Measurements from ENCODE around the gene AKR1C8.
"Not testable (repeated sequence)": the region's sequence is repeated elsewhere in the genome, so short reads cannot be mapped to it uniquely, and the experiment has no call there.

Gene AKR1C8

GRCh38 chr10:5165738-5166137, 19.2 kb downstream of the AKR1C8 start:
- DNase-seq: no peak

- DNase-seq: no peak
These were observed 21.5 kb downstream of the AKR1C8 start for GRCh38 chr10:5163487-5163886.

GRCh38 chr10:5159126-5159525, 25.8 kb downstream of the AKR1C8 start:
- DNase-seq: no peak

- DNase-seq: no peak
These were observed 27.4 kb downstream of the AKR1C8 start for GRCh38 chr10:5157501-5157900.

- DNase-seq: no peak
These were observed 29.0 kb downstream of the AKR1C8 start for GRCh38 chr10:5155951-5156350.

DNA sequence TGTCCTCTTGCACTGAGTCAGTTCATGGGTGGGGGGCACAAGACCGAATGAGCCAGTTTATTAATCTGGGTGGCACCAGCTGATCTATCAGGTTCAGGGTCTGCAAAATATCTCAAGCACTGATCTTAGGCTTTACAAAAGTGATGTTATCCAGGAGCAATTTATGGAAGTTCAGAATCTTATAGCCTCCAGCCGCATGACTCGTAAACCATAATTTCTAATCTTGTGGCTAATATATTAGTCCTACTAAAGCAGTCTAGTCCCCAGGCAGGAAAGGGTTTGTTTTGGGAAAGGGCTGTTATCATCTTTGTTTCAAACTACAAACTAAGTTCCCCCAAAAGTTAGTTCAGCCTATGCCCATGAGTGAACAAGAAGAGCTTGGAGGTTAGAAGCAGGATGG, 33.9 kb downstream of the AKR1C8 start:
- no peak for DNase-seq

GRCh38 chr10:5148678-5149032, 36.3 kb downstream of the AKR1C8 start:
- no peak for DNase-seq

DNA sequence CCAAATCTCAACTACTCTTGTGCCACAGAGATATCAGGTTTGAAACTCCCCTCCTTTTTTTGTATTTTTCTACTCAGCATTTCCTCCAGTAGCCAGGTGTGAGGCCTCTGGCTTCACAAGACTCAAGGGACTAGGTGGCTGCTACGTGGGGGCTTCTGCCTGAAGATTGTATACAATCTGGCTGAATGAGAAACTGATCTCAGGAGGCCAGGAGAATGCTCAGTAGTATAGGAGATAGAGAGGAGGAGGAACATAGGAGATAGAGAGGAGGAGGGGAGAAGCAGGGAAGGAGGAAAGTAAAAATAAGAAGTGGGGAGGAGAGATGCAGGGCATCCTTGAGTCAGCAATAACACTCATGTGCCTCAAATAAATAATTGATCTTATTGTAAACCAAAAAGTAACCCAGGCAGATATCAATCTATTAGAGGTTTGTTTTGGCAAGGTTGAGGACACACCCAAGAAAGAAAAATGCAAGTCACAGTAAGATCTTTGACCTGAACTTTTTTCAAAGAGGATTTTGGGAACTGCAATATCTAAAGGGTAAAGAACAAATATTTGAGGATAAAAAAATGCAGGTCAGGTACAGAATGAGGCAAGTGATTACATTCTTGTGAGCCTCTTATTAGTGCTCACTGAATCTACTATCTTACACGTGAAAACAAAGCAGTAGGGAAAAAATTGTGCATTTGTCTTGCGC, 36.8 kb downstream of the AKR1C8 start:
- DNase-seq: no peak

- no peak for DNase-seq
These were observed 37.5 kb downstream of the AKR1C8 start for GRCh38 chr10:5147255-5147980.

GRCh38 chr10:5146920-5147254, 38.1 kb downstream of the AKR1C8 start:
- no peak for DNase-seq

DNA sequence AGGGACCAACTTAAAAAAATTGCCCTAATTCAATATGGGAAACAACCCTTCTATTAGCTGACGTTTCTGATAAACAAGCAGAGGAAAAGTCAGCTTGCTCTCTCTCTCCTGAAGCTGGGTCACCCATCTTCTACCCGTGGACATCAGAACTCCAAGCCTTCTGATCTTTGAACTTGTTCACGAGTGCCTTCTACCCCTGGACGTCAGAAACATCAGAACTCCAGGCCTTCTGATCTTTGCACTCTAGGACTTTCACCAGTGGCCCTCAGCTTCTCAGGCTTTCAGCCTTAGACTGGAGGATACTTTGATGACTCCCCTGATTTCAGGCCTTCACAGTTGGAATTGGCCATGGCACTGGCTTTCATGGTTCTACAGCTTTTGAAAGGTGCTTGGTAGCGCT, 41.8 kb downstream of the AKR1C8 start:
- no peak for DNase-seq

- no peak for DNase-seq
These were observed 42.8 kb downstream of the AKR1C8 start for GRCh38 chr10:5142199-5142598.

- DNase-seq: not testable (repeated sequence)
These were observed 47.3 kb downstream of the AKR1C8 start for GRCh38 chr10:5137699-5138098.

DNA sequence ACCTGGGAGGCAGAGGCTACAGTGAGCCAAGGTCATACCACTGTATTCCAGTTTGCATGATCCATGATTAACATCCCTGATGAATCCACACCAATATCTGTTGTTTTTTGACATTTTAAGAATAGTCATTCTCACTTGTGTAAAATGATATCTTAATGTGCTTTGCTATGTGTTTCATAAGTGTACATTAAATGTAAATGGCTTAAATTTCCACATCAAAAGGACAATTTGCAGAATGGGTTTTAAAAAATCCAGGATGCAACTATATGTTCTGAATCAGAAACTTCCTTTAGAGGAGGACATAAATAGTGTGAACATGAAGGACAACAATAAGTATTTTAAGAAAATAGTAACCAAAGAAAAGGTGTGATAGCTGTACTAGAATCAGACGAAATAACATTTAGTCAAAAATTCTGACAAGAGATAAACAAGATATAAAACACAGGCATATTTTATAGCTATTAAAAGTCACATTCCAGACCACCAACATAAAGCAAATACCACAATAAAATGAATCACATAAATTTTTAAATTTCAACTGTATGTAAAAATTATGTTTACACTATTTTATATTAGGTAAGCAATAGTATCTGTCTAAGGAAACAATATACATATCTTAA, 48.4 kb downstream of the AKR1C8 start:
- no peak for DNase-seq

- DNase-seq: no peak
These were observed 49.4 kb downstream of the AKR1C8 start for GRCh38 chr10:5135581-5135980.

DNA sequence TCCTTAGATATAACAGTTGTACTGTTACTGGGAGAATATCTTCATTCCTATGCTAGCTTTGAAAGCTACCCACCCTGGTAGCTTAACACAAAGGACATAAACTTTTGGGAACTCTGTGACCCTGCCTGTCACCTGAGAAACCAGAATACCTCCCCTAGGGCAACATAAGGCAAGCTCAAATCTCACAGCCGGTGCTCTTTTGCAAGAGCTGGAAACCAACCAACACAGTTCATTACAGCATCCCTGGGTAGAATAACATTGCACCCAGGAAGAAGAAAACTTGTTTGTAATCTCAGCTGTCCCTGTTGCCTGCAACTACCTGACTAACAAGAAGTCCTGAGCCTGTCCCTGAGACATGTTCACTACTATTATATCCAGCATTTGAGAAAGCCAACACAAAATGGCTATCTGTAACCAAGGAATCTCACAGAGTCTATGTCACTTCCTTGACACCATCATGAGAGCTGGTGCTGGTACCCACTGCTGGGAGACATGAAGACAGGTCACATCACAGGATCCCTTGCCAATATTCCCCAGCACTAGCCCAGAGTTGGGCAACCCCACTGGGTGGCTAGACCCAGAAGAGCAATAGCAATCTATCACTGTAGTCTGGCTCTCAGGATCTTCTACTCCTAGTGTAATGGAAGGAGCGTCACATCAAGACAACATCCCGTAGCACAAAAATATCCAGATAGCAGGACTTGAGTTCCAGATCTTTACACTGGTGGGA, 59.5 kb downstream of the AKR1C8 start:
- no peak for DNase-seq

GRCh38 chr10:5123886-5124285, 61.1 kb downstream of the AKR1C8 start:
- DNase-seq: no peak

DNA sequence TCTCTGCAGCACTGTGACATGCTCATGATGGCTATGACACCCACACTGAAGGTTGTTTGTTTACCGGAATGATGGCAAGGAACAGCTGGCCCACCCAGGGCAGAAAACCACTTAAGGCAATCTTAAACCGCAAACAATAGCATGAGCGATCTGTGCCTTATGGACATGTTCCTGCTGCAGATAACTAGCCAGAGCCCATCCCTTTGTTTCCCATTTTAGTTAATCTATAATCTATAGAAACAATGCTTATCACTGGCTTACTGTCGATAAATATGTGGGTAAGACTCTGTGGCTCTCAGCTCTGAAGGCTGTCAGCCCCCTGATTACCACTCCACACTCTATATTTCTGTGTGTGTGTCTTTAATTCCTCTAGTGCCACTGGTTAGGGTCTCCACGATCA, 65.0 kb downstream of the AKR1C8 start:
- DNase-seq: not testable (repeated sequence)

DNA sequence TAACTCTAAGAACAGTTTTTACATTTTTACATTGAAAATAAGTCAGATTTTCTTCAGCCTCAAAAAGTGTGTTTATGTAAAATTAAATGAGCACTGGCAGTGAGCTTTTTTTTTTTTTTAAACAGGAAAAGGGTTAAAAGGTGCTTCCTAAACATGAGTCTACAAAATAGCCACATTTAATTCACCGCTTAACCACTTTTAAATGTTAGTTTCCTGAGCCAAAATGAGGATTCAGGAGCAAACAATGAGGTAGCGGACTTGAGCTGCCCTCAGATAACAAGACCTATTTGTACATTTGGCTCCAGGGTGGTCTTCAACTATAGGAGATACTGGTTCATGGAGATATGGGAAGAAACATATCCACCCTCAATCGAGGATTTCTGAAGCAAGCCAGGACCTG, 67.9 kb downstream of the AKR1C8 start:
- DNase-seq: no peak

DNA sequence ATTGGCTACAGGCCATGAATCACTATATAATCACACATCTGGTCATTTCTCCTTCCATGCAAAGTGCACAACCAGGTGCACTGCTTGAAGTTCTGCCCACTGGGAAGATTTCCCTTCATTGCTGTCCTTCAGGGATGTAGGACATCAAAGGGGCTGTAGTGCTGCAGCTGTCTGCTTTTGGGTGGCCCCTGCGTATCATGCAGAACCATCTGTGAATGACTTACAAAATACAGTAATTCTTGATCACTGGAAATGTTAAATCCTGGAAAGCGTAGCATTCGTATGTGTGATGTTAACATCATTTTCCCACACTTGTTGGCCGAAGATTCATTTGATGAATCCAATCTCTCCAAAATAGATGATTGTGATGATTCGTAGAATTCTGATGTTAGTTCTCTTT, 68.3 kb downstream of the AKR1C8 start:
- no peak for DNase-seq

- not testable (repeated sequence) for DNase-seq
These were observed 75.1 kb downstream of the AKR1C8 start for GRCh38 chr10:5109861-5110260.

DNA sequence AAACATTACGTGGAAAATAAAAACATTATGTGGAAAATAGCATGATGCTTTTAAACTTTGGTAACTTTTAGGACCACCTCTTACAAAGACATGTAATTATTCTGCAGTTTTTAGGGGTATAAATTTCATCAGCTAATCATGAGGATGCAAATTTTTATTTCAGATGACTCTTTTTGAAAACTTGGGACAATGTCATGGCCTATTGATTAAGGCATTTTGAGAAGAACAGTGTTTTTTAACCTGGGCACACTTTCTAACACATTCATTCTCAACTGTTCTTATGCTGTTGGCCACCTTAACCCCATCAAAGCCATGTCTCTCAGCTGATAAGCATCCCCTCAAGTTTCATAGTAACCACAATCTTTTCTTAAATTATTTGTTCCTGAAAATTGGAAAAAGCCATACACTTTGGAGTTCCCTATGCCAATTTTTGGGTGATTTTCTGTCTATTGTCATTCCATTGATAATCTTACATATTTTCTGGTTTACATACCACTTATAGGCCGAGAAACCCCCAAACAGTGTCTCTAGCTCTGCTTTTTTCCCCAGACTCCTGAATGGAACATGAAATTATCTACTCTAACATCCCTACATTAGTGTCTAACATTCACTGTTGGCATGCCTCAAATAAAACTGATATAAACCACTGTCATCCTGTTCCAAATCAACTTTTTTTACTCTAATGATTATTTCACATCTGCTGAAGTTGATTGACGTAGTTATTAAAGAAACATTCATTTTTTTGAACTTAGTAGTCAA, 76.1 kb downstream of the AKR1C8 start:
- DNase-seq: no peak
